NCI-H2196 (cell line): ENCODE measurements around the gene PSMB10.
"Not testable (repeated sequence)": the region's sequence is repeated elsewhere in the genome, so short reads cannot be mapped to it uniquely, and the experiment has no call there.

Experiments
- DNase-seq: peaks from one replicate; lab custom pipeline; 2025; ENCODE audit not compliant: unreplicated experiment; lab: John Stamatoyannopoulos, UW

PSMB10 gene

DNA sequence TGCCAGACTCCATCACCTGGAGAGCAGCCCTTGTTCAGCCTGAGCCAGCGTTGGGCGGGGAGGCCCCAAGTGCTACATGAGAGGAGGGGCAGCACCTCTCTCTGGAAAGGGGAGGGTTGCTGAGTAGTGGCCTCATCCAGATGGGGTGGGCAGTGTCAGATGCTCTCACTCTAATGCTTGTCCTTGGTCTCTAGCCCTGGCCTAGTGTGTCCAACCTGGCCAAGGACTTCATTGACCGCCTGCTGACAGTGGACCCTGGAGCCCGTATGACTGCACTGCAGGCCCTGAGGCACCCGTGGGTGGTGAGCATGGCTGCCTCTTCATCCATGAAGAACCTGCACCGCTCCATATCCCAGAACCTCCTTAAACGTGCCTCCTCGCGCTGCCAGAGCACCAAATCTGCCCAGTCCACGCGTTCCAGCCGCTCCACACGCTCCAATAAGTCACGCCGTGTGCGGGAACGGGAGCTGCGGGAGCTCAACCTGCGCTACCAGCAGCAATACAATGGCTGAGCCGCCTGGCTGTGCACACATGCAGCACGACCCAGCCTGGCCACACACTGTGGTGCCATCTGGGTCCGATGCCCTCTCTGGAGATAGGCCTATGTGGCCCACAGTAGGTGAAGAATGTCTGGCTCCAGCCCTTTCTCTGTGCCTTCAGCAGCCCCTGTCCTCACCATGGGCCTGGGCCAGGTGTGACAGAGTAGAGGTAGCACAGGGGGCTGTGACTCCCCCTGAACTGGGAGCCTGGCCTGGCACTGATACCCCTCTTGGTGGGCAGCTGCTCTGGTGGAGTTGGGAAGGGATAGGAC is 9.3 kb downstream of the PSMB10 start:
- no peak for DNase-seq

DNA sequence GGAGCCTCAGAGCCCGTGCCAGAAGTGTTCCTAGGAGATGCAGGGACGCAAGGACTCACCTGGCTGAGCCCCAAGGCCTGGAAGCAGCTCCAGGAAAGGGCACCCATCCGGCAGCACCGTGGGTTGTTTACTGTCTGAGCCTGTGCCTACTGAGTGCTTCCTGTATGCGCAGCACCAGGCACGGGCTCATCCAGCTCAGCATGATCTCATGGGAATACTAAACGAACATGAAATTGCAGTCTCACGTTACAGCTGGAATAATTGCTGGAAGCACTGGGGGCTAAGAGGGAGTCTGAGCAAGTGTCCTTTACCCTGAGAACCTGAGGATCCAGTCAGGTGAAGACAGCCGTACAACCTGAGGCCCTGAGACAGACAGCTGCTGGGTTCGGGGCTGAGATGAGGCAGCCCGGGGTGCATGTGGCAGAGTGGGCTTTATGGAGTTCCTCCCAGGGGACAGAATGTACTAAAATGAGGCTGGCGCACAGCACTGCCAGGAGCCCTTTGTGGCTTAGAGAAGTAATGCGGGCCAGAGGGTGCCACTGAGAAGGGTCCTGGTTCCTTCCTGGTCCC is 10.4 kb downstream of the PSMB10 start:
- peak; percentile 55 for DNase-seq

DNA sequence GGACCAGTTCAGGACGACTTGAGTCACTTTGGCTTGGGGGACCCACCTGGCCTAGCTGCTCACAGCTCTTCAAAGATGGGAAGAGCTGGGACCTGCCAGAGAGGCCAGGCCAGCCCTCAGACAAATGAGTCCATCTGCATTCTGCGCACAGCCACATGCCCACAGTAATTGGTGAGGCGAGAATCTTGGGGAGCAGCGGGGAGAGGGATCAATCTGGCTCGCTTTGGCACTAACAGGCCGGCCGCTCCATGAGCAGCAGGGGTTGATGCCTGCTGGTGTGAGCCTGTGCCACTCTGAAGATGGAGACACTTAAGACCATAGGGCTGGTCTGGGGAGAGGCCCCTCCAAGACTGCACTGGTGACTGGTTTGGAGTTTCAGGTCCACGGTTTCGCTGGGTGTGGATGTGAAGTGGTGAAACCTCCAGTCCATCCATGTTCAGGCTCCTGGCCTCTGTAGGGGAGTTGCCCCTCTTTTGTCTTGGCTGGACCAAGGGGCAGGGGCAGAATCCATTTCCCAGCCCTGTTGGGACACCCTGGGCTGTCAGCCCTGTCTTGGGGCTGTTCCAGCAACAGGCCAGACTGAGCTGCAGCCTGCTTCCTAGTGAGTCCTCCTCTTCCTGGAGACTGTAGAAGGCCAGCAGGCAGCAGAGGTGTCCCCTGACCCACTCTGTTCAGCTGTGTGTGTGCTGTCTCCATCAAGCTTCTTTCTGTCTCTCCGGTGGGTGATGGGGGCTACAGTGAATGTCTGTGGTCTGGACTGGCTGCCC is 12.3 kb downstream of the PSMB10 start:
- no peak for DNase-seq

DNA sequence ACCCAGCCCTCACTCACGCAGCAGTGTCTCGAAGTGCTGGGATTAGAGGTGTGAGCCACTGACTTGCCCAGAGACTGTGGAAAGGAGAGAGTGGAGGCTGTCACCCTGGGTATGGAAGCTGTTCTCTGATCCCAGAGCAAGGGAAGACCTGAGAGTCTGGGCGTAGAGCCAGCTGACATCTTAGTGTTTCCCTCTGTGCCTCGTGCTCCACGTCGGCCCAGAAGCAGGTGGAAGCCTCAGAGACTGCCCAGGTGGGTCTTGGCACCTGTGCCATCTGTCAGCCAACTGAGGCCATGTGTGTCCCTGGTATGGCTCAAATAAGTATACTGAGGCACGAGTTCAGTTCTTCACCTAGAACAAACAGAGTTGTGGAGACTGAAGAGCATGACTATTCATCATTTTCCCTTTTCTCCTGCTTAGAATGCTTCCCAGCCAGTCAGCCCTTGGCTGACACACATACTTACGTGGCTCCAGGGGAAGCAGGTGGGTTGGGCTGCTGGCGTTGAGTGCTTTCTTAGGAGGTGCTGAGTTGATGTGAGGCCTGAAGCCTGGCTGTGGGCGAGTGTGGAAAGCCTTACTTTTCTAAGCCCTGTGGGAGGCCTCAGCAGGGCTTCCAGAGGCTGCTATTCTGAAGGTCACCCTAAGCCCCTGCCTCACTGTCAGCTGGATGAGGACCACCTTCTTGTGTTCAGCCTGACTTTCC is 13.1 kb downstream of the PSMB10 start:
- peak; percentile 80 for DNase-seq

DNA sequence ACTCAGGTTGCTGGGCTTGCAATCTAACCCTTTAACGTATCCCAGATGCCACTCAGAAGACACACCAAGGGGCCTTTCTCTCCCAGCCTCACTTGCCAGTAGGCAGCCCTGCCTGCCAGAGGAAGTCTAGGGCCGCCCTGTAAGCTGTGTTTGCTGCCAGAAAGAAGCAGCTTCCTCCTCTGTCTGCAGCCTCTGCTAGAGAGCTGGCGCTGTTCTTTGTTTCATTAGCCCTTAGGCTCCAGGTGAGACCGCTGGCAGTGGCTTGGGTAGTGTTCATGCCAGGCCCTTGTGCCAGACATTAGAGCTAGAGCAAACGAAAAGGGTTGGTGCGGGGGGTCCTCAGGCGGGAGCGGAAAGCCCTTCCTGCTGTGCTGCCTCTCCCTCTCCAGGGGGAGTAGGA is 13.9 kb downstream of the PSMB10 start:
- DNase-seq = peak; percentile 66

DNA sequence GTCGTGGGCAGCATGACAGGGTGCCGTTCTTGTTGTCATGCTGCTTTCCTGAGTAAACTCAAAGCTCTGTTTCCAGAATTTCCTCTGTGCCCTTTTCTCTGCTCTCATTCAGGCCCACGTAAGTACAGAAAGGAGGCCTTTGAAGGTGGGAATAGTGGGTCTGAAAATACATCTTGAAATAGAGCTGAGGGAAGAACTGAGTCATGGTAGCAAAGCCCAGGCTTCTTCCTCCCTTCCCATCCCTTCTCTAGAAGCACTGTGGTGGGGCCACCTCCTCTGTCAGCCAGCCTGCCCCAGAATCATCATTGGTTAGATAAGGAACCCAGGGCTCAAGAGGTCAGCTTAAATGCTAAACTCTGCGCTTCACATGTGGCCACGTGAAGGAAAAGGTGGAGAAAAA is 14.4 kb downstream of the PSMB10 start:
- DNase-seq = no peak

DNA sequence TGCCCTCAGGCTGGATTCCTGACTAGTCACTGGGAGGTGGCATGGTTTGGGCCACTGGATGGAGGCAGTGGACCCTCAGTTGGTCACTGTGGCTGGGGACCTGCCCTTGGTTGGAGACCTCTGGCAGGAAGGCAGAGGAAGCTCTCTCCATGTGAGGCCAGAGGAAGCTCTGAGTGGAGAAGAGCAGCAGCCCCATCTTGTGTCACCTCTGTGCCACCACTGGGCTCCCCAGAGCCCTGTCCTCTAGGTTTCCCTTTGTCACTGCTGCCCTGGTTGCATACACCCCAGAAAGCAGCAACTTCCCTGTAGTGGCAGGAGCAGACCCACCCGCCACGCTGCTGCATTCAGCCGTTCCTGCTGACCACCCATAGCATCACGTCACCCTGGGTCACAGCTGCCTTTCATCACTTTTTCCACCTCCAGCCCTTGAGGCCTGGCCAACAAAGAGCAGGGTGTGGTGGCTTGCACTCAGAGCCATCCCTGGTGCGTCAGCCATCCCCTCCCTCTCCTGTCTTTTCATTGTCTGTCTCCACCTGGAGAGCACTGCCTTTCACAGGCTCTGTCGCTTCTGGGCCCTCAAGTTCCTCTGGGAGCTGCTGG is 16.9 kb downstream of the PSMB10 start:
- DNase-seq = no peak

DNA sequence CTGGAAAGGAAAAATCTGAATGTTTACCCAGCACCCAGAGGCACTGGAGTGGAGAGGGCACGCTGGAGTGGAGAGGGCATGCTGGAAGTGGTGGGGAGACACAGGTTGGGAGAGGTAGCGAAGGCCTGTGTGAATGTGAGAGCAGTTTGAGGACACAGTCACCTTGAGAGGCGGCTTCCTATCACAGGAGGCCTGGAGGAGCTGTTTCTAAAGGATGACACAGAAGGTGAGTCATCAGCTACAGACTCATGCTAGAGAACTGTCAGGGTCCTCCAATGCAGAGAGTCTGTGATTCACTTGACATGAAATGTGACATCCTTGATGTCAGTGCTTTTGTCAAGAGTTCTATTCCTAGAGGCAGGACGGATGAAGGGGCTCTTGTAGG is 18.8 kb downstream of the PSMB10 start:
- peak; percentile 11 for DNase-seq

DNA sequence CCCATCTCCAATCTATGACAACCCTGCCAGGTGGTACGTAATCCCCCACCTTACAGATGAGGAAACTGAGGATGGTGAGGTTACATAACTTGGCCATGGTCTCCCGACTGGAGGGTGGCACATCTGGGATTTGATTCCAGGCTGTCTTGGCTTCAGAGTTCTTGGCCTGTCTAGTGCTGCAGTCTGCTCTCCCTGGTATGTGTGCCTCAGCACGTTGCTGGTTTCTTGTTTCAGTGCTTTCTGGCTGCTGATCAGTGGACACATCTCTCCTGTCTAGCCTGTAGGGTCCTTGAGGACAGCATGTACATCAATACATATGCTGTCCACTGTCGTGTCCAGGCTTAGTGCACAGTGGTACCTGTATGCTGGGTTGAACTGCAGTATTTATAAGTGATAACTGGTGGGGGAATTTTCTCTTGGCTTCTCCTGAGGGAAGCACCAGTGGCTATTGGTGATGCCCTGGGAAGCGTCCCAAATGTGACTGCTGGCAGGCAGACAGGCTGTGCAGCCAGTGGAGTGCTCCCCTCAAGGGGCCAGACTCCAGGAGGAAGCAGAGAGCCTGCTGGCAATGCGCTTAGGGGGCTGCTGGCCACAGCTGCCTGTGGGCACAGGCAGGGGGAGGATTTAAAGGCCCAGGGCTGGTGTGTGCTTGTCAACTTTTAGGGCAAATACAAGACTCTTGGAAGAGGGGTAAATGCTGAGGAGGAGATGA is 19.4 kb downstream of the PSMB10 start:
- DNase-seq = no peak

DNA sequence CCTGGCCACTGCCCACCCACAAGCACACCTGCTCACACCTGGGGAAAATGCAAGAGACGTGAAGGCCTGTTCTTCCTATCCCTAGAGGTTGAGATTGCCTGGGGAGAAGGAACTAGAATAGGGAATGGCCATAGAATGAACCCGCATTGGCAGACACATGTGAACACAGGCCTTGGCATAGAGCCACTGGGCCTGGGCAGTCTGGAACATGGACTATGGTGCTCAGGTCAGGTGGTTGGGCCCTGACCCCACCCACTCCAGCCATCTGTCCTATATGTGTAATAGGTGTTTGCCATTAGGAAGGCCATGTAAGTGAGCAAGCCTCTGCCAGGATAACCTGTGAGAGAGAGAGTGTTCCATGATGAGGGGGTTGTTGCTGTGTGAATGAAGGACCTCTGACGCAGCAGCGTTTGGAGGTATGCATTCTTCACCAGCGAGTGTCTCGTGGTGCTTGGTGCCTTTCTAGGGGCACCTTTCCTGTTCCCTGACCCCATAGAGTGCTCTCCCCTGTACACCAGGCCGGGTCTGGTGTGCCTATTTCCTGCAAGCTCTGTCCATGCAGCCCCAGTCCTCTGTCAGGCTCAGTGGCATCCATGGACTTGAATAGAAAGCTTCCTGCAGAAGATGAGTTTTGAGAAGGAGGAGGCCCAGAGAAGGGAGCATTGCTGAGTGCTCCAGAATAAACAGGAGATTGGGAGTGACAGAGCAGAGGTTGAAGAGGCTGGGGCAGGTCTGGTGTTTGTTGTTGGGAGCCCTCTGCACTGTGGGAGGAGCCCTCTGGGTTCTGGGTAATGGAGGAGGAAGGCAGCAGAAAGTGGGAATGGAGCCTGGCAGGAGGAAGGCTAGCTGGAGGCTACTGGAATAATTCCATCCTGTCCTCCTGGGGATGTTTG is 20.6 kb downstream of the PSMB10 start:
- peak; percentile 8 for DNase-seq

DNA sequence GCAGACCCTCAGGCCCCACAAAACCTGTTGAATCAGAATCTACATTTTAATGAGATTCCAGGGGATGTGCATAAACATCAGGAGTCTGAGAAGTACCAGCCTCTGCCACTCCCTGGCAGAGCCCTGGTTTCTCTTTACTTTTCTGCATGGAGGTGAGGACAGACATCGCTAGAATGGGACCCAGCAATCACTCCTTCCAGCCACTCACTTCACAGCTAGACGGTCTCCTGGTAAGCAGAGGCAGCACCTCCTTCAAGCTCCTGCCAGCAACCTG is 21.2 kb downstream of the PSMB10 start:
- DNase-seq = not testable (repeated sequence)

DNA sequence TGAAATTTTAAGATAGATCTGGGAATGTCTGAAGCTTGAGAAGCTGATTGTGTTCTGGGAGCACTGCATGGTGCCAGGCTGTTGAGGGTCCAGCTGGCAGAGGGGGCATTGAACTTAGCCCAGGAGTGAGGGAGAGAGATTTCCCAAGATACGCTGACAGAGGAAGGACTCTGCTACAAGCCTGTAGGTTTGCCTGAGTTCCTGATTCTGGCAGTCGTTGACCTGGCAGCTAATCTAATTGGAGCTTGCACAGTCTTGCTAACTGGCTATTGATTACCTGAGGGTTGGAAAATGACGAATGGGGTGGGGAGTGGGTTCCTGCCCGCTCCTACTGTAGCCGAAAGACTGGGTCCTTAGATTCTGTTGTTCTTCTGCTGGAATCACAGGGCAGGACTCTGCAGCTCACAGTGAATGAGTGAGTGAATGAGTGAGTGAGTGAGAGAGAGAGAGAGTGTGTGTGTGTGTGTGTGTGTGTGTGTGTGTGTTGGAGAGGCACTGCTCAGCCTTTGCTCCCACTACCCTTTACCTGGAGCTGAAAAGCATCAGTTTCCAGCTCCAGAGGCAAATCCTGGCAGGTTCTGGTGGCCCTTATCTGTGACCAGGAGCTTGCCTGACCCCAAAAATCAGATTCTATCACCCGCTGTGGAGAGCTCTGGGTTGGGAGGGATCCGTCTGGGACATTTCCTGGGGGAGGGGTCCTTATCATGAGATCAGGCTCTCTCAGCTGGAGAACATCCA is 21.7 kb downstream of the PSMB10 start:
- no peak for DNase-seq

DNA sequence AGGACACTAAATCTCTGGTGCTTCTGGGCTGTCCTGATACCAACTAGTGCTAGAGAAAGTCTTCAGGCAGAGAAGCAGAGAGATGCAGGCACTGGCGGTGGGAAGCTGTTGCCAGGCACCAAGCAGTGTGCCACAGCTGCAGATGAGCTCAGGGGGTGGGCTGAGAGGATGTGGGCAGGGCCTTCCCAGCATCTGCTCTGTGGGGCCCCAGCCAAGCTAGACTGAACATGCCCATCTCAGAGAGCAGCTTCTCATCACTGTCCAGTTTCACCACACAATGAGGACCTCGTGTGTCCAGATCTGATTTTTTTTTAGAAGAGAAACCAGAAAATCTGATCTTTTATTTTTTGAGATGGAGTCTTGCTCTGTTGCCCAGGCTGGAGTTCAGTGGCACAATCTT is 26.5 kb downstream of the PSMB10 start:
- DNase-seq = peak; percentile 41

DNA sequence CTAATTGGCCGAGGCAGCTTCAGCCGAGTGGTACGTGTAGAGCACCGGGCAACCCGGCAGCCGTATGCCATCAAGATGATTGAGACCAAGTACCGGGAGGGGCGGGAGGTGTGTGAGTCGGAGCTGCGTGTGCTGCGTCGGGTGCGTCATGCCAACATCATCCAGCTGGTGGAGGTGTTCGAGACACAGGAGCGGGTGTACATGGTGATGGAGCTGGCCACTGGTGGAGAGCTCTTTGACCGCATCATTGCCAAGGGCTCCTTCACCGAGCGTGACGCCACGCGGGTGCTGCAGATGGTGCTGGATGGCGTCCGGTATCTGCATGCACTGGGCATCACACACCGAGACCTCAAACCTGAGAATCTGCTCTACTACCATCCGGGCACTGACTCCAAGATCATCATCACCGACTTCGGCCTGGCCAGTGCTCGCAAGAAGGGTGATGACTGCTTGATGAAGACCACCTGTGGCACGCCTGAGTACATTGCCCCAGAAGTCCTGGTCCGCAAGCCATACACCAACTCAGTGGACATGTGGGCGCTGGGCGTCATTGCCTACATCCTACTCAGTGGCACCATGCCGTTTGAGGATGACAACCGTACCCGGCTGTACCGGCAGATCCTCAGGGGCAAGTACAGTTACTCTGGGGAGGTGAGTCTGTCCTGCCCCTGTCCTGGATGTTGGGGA is 27.5 kb downstream of the PSMB10 start:
- no peak for DNase-seq

DNA sequence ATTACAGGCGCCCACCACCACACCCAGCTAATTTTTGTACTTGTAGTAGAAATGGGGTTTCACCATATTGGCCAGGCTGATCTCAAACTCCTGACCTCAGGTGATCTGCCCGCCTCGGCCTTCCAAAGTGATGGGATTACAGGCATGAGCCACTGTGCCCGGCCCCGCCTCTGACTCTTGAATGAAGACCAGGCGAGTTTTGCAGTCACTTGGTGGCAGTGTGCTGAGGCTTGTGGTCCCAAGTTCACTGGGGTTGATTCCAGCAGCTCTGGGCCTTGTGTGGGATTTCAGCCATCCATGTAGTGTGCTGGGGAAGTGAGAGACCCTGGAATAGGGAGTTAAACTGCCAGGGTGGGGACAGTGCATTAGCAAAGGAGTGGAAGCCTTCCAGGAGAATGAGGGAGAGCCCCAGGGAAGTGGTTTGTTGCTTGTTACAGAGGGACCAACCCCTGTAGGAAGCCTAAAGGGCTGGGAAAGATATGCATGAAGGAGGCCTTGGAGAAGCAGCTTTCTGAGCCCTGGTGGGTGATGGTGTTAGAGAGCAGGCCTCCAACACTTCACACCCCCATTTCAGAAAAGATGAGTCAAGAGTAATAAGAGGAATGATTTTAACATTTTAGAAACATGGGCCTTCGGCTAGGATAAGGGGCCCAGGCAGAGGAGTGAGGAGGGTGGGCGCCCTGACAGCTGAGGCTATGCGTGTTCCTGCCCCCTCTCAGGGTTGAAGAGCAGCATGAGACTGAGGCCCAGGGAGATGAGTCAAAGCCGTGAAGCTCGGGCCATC is 29.1 kb downstream of the PSMB10 start:
- DNase-seq = no peak

DNA sequence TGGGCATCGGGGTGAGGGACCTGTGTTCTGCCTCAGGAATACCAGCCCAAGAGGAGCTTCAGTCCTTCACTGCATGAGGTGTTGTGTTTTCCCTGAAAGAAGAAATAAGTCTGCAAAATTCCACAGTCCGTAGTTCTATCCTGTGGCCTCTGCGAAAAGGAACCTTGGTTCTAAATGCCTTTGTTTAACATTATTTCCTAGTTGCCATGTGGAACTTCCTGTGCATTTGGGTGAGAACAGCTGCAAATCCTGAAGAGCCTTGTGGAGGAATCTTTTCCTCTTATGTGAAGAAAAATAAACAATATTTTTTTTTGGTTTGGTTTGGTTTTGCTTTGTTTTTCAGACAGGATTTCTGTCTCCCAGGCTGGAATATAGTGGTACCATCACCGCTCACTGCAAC is 33.8 kb downstream of the PSMB10 start:
- no peak for DNase-seq

DNA sequence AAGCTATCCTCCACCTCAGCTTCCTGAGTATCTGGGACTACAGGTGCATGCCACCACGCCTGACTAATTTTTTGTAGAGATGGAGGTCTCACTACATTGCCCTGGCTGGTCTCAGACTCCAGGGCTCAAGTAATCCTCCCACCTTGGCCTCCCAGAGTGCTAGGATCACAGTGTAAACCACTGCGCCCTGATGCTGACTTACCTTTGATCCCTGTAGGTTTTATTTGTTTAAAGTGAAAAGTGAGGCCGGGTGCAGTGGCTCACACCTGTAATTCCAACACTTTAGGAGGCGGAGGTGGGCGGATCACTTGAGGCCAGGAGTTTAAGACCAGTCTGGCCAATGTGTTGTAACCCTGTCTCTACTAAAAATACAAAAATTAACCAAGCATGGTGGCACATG is 34.9 kb downstream of the PSMB10 start:
- DNase-seq = no peak

DNA sequence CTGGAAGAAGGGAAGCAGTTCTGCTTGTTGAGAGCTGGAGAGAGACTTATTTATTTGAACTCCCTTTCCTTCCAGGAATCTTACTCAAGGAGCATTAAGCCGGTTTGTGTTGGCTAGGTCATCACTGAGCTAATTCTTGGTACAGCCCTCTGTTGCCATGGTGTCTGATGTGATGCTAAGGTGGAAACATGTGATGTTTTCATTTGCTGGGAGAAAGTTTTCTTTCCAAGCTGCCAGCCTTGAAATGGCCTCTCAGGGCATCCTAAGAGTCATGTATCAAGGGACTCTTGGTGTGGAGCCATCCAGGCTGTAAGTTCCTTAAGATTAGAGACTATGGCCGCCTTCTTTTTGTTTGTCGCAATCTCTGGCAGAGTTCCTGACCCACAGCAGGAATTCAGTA is 39.4 kb downstream of the PSMB10 start:
- no peak for DNase-seq
